LNCAP (cell line): ENCODE data around the gene ECI1.

Source experiments
- CTCF ChIP-seq: fragments of 450-650 bp; IDR thresholded peaks from 2 replicates; pipeline ENCODE4 v1.5.1; 2017; ENCODE audit warnings: mild to moderate bottlenecking

The ECI1 gene

GRCh38 chr16:2206420-2206779, 45.0 kb downstream of the ECI1 start:
- no peak for TF ChIP-seq CTCF

- no peak for TF ChIP-seq CTCF
Observed at GRCh38 chr16:2205967-2206313, 45.4 kb downstream of the ECI1 start.

- no peak for TF ChIP-seq CTCF
Observed at GRCh38 chr16:2205104-2205966, 46.1 kb downstream of the ECI1 start, which contains the start of gene MLST8. TSS of gene MLST8 (plus strand) at chr16:2205454. CDS start at chr16:2206086, 632 bp downstream.

- TF ChIP-seq CTCF: no peak
Observed at GRCh38 chr16:2204416-2205103, 46.8 kb downstream of the ECI1 start.

GRCh38 chr16:2200313-2200712, 51.1 kb downstream of the ECI1 start:
- no peak for TF ChIP-seq CTCF

GRCh38 chr16:2199621-2200139, 51.7 kb downstream of the ECI1 start:
- no peak for TF ChIP-seq CTCF

GRCh38 chr16:2199095-2199494, 52.3 kb downstream of the ECI1 start:
- no peak for TF ChIP-seq CTCF
